Measurements from ENCODE around the gene CLEC20A. TPM values are rescaled to one million over a fixed set of nuclear protein-coding genes. Genes with fewer than 3 reads are reported as not detected.
A peak's percentile ranks its signal among the peaks of the same experiment; 100 is the strongest.

CLEC20A gene
- under 1 TPM in 1 of 4 donors, not detected in 3; 0.22 TPM for total RNA-seq
- polyA plus RNA-seq = not detected
- long read RNA-seq, donor 1 = 0 reads
- long read RNA-seq, donor 2 = 0 reads

GRCh38 chr1:178496410-178497135 lies at the start of gene CLEC20A:
TSS of gene CLEC20A (minus strand) at chr1:178496964. CDS start at chr1:178496939, 25 bp downstream.
- H3K36me3 ChIP-seq (ENCODE audit: insufficient read depth in 1 of 2, low read depth in 1 of 2) = no peaks in the 10 kb centered on the region
- no peaks in the 10 kb centered on the region for H3K9me3 ChIP-seq
- H3K4me1 ChIP-seq = no peaks in the 10 kb centered on the region
- H3K4me3 ChIP-seq = no peak within 1 kb of the TSS
- WGBS, 3 donors = 95 to 96% (median 95%) methylated on average over 24 to 26 of the region's 26 CpGs
- ATAC-seq (no peak), DNase-seq (no peak)
- H3K27ac ChIP-seq = no peak within 1 kb of the TSS
- no peaks in the 10 kb centered on the region for H3K27me3 ChIP-seq (ENCODE audit: insufficient read depth in 3 of 3, low read length in 2 of 3)
- intact Hi-C loops (cut with DNase I) = no loop called here
- TF ChIP-seq, protein P1, sequence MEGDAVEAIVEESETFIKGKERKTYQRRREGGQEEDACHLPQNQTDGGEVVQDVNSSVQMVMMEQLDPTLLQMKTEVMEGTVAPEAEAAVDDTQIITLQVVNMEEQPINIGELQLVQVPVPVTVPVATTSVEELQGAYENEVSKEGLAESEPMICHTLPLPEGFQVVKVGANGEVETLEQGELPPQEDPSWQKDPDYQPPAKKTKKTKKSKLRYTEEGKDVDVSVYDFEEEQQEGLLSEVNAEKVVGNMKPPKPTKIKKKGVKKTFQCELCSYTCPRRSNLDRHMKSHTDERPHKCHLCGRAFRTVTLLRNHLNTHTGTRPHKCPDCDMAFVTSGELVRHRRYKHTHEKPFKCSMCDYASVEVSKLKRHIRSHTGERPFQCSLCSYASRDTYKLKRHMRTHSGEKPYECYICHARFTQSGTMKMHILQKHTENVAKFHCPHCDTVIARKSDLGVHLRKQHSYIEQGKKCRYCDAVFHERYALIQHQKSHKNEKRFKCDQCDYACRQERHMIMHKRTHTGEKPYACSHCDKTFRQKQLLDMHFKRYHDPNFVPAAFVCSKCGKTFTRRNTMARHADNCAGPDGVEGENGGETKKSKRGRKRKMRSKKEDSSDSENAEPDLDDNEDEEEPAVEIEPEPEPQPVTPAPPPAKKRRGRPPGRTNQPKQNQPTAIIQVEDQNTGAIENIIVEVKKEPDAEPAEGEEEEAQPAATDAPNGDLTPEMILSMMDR (IDR thresholded peaks at IDR 0.05) = no peak

GRCh38 chr1:178544531-178544930 lies 47.8 kb upstream of the CLEC20A start:
- no peak for DNase-seq
- no peak for ATAC-seq
- no peak overlapping the region for H3K27ac ChIP-seq
- TF ChIP-seq, protein P1 (IDR thresholded peaks at IDR 0.05) = no peak
- H3K4me1 ChIP-seq = no peaks in the 10 kb centered on the region
- H3K27me3 ChIP-seq (ENCODE audit: insufficient read depth in 3 of 3, low read length in 2 of 3) = no peaks in the 10 kb centered on the region
- intact Hi-C loops (cut with DNase I) = loop anchor here in 1 of 2 donors (5.0 kb wide), 1 partner anchor 208 kb away; no protein-coding TSS in a partner anchor
- H3K4me3 ChIP-seq = no peak overlapping the region
- H3K36me3 ChIP-seq (ENCODE audit: insufficient read depth in 1 of 2, low read depth in 1 of 2) = no peaks in the 10 kb centered on the region
- no peaks in the 10 kb centered on the region for H3K9me3 ChIP-seq
- WGBS, 3 donors = 80 to 88% (median 81%) methylated on average over 9 of the region's 9 CpGs

GRCh38 chr1:178543290-178543607 lies 46.5 kb upstream of the CLEC20A start:
- peak overlapping the region; percentile 53 for H3K27ac ChIP-seq
- H3K4me1 ChIP-seq = peaks cover 8% of the 10 kb centered on the region
- WGBS, 3 donors = 32 to 48% (median 38%) methylated on average over 10 of the region's 10 CpGs
- peak overlapping the region; percentile 82 for H3K4me3 ChIP-seq
- DNase-seq (no peak), ATAC-seq (peak in 3 of 4 donors; percentile 1 to 11 (median 3))
- no peaks in the 10 kb centered on the region for H3K36me3 ChIP-seq (ENCODE audit: insufficient read depth in 1 of 2, low read depth in 1 of 2)
- intact Hi-C loops (cut with DNase I) = loop anchor here (2.0 to 5.0 kb wide), 2 partner anchors 209 to 458 kb away; no protein-coding TSS in a partner anchor
- TF ChIP-seq, protein P1 (IDR thresholded peaks at IDR 0.05) = no peak
- H3K27me3 ChIP-seq (ENCODE audit: insufficient read depth in 3 of 3, low read length in 2 of 3) = no peaks in the 10 kb centered on the region
- no peaks in the 10 kb centered on the region for H3K9me3 ChIP-seq

- Histone ChIP-seq H3K27me3 (ENCODE audit: insufficient read depth in 3 of 3, low read length in 2 of 3) (no peaks in the 10 kb centered on the region), H3K4me3 (peak overlapping the region; percentile 82), H3K27ac (peak overlapping the region; percentile 53), H3K4me1 (peaks cover 10% of the 10 kb centered on the region), H3K36me3 (ENCODE audit: insufficient read depth in 1 of 2, low read depth in 1 of 2) (no peaks in the 10 kb centered on the region), H3K9me3 (no peaks in the 10 kb centered on the region)
- ATAC-seq (peak; percentile 84 to 92 (median 86)), DNase-seq (peak; percentile 90 to 91)
- WGBS, 3 donors = 1 to 3% (median 2%) methylated on average over 58 to 66 of the region's 66 CpGs
- TF ChIP-seq, protein P1 (IDR thresholded peaks at IDR 0.05) = peak; percentile 99
- intact Hi-C loops (cut with DNase I) = loop anchor here (1.0 to 5.0 kb wide), 3 partner anchors 210 to 458 kb away; no protein-coding TSS in a partner anchor
Measured at GRCh38 chr1:178542554-178543289, 46.0 kb upstream of the CLEC20A start.

Data from psoas muscle (tissue), 8 donors.